GM18508 (cell line): ENCODE measurements around the gene CALR3.
"Not testable (repeated sequence)": the region's sequence is repeated elsewhere in the genome, so short reads cannot be mapped to it uniquely, and the experiment has no call there.

Experiments used
- ATAC-seq: cut with Tn5 transposase; IDR thresholded peaks from one replicate; pipeline ENCODE4 v1.9.1; 2021; ENCODE audit warnings: moderate number of reproducible peaks; ENCODE audit not compliant: insufficient read depth, unreplicated experiment

Gene CALR3

DNA sequence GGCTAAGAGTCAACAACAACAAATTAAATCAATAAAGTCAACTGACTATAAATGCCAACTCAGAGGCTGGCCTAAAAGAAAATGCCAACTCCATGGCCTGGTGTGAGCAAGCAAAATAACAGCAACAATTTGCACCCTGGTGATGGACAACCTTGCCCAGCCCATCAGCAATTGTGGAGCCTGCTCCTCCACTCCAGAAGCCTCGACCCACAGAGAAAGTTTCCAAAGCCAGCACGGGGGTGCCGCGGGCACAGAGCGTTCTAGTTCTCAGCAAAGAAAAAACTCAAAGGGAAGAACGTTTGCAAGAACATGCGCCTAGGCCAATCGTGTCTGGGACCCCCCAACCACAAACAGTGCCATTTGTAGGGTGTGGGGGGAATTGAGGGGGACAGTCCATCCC lies 35.5 kb downstream of the CALR3 start:
- ATAC-seq, result no peak

DNA sequence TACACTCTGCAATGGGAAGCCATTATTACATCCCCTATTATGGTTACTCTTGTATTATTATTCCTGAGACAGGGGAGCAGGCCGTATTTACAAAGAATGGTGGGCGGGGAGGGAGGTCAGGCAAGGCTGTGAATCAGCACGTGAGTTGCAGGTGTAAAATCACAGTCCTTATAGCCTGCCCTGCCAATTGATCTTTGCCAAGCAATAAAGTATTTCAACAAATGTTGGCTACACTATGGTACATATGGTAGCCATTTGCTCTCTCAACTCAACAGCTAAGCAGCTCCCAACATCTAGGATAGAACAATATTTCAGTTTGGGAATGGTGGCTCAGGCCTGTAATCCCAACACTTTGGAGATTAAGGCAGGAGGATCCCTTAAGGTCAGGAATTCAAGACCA lies 36.3 kb downstream of the CALR3 start:
- no peak for ATAC-seq

GRCh38 chr19:16458391-16459341 lies 37.3 kb downstream of the CALR3 start:
- no peak for ATAC-seq

- no peak for ATAC-seq
These were observed 38.0 kb downstream of the CALR3 start for GRCh38 chr19:16457954-16458331.

DNA sequence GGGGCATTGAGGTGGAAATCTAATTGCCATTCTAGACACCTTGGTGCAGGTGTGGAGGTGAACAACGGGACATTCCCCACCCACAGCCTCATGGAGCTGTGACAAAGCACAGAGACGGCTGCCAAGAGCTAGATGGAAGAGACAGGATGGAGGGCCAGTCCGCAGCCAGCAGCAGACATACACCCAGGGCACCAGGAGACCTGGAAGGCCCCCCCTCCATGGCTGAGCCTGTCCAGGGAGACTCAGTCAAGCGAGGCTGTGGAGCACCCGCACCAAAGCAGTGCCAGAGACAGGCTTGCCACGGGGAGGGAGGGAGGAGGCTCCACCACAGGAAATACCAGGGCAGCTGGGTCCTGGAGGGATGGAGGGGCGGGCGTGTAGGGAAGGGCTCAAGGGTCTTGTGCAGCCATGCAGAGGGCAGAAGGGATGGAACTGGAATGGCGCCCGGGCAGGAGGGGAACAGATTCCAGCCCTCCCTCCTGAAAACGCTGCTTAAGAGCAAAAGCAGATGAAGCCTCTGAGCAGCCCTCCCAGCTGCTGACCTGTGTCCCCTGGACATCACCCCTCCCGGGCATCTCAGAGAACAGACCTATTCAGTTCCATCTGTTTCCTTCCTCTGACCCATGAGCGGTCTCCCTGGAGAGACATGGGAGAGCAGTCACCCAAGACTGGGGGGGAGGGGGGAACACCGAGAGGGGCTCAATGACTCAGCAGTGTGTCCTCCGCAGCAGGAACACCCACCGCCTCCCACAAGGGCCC lies 38.6 kb downstream of the CALR3 start:
- ATAC-seq, result no peak

DNA sequence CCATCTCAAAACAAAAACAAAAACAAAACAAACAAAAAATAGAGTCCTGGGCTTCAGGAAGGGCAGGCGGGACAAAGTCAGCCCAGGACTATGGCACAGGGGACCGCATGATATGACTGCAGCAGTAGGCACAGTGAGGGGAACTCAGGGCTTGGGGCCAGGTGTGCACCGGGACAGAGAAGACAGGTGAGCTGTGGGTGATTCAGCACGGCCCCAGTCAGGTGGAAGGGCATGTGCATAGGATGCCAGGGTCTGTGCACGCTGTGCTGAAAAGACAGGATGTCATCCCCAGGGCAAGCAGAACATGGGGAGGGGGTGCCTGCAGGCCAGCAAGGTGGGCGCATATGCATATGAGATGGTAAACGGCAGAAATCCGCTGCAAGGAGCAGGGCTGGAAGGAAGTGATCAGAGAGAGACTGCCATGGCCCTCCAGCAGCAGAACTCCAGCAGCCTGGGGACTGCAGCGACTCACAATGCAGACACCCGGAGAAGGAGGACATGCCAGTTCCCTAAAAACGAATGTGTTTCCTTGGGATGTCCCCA lies 39.2 kb downstream of the CALR3 start:
- ATAC-seq, result no peak

DNA sequence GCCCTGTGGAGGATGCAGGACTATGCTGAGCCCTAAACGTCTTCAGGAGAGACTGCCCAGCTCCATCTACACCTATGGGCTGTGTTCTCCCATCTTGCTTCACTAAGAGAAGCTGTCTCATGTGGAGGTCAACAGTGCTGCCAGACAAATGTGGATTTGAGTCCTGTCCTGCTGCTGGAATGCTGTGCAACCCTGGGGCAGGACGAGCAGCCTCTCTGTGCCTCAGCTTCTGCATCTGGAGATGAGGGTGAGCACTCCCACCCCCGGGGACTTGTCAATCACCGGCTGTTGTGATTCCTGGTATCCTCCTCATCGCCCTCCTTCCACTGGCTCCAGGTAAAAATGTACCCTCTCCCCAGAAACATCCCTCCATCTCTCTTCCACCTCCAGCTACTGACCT lies 40.5 kb downstream of the CALR3 start:
- no peak for ATAC-seq

- ATAC-seq, result no peak
These were observed 41.5 kb downstream of the CALR3 start for GRCh38 chr19:16454351-16454918.

GRCh38 chr19:16452325-16452724 lies 43.6 kb downstream of the CALR3 start:
- no peak for ATAC-seq

- ATAC-seq, result peak; percentile 37
These were observed 46.5 kb downstream of the CALR3 start for GRCh38 chr19:16449330-16449961.

DNA sequence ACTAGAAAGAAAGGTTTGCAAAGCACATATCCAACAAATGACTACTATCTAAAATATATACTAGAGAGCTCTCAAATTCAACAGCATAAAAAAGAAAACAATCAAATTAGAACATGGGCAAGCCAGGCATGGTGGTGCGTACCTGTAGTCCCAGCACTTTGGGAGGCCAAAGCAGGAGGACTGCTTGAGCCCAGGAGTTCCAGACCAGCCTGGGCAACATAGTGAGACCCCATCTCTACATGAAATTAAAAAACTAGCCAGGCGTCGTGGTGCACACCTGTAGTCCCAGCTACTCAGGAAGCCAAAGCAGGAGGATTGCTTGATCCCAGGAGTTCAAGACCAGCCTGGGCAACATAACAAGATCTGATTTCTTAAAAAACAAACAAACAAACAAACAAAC lies 47.1 kb downstream of the CALR3 start:
- not testable (repeated sequence) for ATAC-seq

GRCh38 chr19:16446724-16447368 lies 49.1 kb downstream of the CALR3 start:
- ATAC-seq, result no peak

DNA sequence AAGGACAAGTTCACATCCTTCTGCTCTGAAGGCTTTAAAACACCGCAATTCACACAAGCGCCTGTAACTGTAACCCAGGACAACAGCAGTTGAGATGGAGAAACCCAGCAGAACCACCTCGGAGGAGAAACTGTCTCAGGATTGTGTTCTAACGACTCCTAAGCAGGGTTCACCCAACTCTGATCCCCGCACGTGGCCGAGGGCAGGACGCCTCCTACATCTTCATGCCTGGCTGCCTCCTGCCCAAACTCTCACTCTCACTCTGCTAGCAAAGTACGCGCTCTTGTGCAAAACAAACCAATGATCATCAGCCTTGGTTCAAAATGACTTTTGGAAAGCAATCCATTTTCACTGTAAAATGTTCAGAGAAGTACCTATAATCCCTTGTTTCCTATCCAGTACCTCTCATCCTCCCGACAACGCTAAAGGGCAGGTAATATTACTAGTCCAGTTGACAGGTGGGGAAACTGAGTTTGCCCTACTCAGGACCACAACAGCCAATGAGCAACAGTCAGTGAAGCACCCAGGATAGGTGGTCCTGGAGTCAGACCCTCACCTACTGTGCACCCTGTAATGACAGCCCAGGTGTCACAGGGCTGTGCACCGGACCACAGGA lies 49.8 kb downstream of the CALR3 start:
- ATAC-seq, result no peak

DNA sequence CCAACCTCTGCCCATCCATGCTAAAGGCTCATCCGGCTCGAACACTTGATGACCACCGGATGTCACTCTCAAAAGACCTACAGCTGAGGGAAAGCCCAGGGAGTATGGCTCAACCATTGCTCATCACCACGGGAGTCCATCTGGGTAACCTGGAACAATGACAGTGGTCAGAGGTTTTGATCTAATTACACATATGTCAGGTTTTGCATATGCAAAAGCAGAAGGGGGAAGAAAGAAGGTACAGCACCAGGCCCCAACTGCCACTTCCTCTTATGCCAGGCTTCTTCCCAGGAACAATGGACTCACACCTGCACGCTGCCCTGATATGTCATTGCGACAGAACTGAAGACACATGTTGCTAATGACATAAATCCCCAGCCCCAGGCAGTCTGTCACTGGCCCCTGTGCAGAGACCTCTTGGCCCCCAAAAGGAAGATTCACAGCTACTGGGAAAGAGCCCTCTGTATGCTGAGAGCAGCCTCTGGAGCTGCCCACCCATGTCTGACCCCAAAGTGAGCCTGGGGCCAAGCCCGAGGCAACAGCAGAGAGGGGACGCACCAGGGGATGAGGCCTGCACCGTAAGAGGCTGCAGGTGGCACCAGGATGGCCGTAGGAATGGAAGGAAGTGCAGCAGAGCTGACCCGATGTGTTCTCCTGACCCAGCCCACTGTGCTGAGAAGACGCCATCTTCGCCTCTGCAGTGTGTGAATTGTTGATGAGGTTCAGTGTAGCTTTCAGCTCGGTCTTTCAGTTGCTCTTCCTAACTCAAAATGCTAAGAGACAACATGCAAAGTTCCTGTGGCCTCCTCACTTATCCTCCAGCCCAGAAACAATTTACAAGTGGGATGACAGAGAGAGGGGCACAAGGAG lies 50.5 kb downstream of the CALR3 start:
- ATAC-seq, result no peak

DNA sequence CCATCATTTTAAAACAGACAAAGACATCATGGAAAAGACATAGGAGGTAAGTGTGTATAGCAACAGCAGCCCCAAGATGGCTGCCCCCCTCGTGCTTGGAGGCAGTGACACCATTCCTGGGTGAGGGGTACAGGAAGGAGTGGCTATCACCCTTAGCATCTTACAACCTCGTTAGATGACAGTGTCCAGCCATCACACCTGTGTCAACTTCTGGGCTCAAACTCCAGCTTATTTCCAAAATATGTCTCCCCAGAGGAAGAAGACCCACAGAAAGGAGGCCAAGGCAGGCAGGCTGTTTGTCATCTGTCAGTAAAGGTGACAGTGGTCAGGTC lies 51.7 kb downstream of the CALR3 start:
- ATAC-seq, result no peak

- ATAC-seq, result no peak
These were observed 53.3 kb downstream of the CALR3 start for GRCh38 chr19:16442386-16443276.

- ATAC-seq, result no peak
These were observed 54.3 kb downstream of the CALR3 start for GRCh38 chr19:16441661-16442162.
